Cardiac muscle cell (in vitro differentiated cells and primary cell): ENCODE data around the gene IFNA7. TPM values are rescaled to one million over a fixed set of nuclear protein-coding genes. Genes with fewer than 3 reads are reported as not detected.
"Not testable (repeated sequence)": the region's sequence is repeated elsewhere in the genome, so short reads cannot be mapped to it uniquely, and the experiment has no call there.

Source experiments
- DNase-seq, 2 donors: peaks; one replicate each; pipeline versions ENCODE4 v3.0.0 to v3.0.0-alpha.2; 2010 to 2017; ENCODE audit warnings: low read depth in 1 of 2, low spot score in 1 of 2
- H3K27ac ChIP-seq: fragments of 200-600 bp; sonication (generic); 2 replicates; pipeline ENCODE4 v1.5.1; 2016
- H3K27me3 ChIP-seq: fragments of 200-600 bp; sonication (generic); 2 replicates; pipeline ENCODE4 v1.6.0; 2016; ENCODE audit warnings: control low read depth
- H3K36me3 ChIP-seq: fragments of 200-600 bp; sonication (generic); 2 replicates; pipeline ENCODE4 v1.5.1; 2016; ENCODE audit warnings: control low read depth
- H3K4me1 ChIP-seq: fragments of 200-600 bp; sonication (generic); 2 replicates; pipeline ENCODE4 v1.8.1; 2017; ENCODE audit warnings: low read depth, mild to moderate bottlenecking, mixed run types
- H3K4me3 ChIP-seq: fragments of 200-600 bp; sonication (generic); 2 replicates; pipeline ENCODE4 v1.5.1; 2016; ENCODE audit warnings: mild to moderate bottlenecking
- H3K9me3 ChIP-seq: fragments of 200-600 bp; sonication (generic); 2 replicates; pipeline ENCODE4 v1.5.1; 2017; ENCODE audit warnings: low read depth, mild to moderate bottlenecking, control low read depth
- polyA plus RNA-seq: library from polyadenylated mRNA; unstranded; fragments of >200 nt; fragmentation: Nextera tagmentation; extraction: Ambion mirVana; gene quantifications from 2 replicates; pipeline ENCODE4 v1.2.1, GENCODE V29; 2016
- total RNA-seq: library from RNA; depleted of rRNA; stranded (reverse); fragments of >200 nt; gene quantifications from 2 replicates; pipeline ENCODE4 v1.2.3, GENCODE V29; 2016
- TF ChIP-seq, protein P1 (sequence below): IDR thresholded peaks from 2 replicates; pipeline ENCODE4 v1.5.1; 2012; ENCODE audit warnings: low read depth, mild to moderate bottlenecking, low read length

IFNA7 gene
- total and polyA plus RNA-seq, 2 experiments from 2014 or later = not detected

GRCh38 chr9:21213411-21214326, 11.7 kb upstream of the IFNA7 start:
- TF ChIP-seq, protein P1, sequence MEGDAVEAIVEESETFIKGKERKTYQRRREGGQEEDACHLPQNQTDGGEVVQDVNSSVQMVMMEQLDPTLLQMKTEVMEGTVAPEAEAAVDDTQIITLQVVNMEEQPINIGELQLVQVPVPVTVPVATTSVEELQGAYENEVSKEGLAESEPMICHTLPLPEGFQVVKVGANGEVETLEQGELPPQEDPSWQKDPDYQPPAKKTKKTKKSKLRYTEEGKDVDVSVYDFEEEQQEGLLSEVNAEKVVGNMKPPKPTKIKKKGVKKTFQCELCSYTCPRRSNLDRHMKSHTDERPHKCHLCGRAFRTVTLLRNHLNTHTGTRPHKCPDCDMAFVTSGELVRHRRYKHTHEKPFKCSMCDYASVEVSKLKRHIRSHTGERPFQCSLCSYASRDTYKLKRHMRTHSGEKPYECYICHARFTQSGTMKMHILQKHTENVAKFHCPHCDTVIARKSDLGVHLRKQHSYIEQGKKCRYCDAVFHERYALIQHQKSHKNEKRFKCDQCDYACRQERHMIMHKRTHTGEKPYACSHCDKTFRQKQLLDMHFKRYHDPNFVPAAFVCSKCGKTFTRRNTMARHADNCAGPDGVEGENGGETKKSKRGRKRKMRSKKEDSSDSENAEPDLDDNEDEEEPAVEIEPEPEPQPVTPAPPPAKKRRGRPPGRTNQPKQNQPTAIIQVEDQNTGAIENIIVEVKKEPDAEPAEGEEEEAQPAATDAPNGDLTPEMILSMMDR = peak; percentile 50
- H3K4me3 ChIP-seq, H3K36me3 ChIP-seq, H3K27me3 ChIP-seq, H3K4me1 ChIP-seq, H3K9me3 ChIP-seq, H3K27ac ChIP-seq: not testable (repeated sequence)
- peak; percentile 6 to 15 for DNase-seq

DNA sequence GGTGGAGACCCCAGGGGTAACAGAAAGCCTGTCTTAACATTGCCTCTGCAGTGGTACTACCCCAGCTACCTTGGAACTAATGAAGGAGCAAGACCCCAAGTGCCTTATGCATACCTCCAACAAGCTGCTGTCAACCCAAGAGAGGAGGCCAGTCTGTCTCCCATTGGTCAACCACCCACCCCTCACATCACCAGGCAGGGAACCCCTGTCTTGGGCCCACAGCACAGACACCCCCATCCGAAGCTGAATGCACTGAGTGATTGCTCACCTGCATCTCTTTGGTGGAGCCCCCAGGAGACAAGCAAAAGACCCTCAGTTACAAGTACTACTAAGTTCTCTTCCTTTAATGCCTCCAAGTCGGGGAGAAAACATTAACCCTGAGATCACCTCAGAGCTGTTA, 10.2 kb upstream of the IFNA7 start:
- not testable (repeated sequence) for H3K4me3 ChIP-seq, H3K27ac ChIP-seq, H3K36me3 ChIP-seq, DNase-seq, H3K9me3 ChIP-seq, H3K4me1 ChIP-seq, H3K27me3 ChIP-seq

DNA sequence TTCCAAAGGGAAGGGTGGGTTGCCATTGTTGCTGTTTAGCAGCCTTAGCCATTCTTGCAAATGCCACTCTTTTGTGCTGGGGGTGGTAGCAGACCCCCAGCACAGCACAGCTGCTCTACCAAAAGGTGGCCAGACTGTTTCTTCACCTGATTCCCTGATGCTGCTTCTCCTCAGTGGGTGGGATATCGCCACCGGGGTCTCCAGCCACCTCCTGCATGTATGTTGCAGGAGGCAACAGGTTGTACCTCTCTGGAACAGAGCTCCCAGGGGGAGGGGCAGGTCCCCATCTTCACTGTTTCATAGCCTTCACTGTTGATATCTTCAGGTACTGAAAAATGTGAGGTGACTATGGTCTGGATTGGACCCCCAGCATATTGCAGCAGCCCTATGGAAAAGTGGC, 8.8 kb upstream of the IFNA7 start:
- H3K36me3 ChIP-seq, DNase-seq, H3K27me3 ChIP-seq, H3K27ac ChIP-seq, H3K4me1 ChIP-seq, H3K9me3 ChIP-seq, H3K4me3 ChIP-seq: not testable (repeated sequence)

DNA sequence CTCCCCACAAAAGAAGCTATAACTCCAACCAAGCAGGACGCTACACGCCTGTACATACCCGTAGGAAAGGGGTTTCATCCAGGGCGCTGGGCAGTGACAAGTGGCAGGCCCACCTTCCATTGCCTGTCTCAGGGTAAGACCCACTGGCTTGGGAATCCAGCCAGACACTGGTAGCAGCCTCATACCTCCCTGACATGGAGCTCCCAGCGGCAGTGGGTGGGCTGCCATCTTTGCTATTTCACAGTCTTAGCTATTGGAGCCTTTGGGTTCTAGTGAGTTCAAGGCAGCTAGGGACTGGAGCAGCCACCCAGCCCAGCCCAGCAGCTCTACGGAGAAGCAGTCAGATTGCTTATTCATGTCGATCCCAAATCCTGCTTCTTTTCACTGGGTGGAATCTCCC, 8.3 kb upstream of the IFNA7 start:
- no peaks in the 10 kb centered on the region for H3K4me1 ChIP-seq
- DNase-seq = no peak

DNA sequence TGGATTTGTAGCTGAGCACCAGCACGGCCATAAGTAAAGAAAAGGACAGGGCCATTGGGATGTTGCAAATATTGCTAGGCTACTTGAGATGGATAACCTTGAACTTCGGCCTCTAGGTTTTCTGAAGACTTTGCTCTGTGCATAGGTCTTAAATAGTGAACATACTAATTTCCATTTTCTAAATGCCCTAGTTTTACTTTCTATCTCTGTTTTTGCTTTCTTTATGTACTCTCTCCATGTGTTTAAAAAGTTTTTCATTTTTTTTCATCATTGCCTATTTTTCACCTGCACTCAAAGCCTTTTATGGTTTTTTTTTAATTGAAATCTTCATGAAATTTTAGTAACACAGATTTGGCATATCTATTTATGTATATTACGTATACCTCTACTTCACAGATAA, 5.0 kb upstream of the IFNA7 start, which contains the start of gene IFNA10:
Gene IFNA10, minus strand, starts transcription at position 101 of the 400 bp plus-strand sequence. Its CDS starts 46 bp downstream, at position 55.
- not testable (repeated sequence) for H3K27me3 ChIP-seq, H3K36me3 ChIP-seq, DNase-seq, H3K4me1 ChIP-seq, H3K27ac ChIP-seq, H3K9me3 ChIP-seq, H3K4me3 ChIP-seq

More for the DNA sequence above, 8.3 kb upstream of the IFNA7 start:
- Histone ChIP-seq H3K9me3 (no peaks in the 10 kb centered on the region), H3K4me3 (no peak overlapping the region), H3K27me3 (no peaks in the 10 kb centered on the region), H3K36me3 (no peaks in the 10 kb centered on the region), H3K27ac (no peak overlapping the region)
- TF ChIP-seq, protein P1 = no peak

DNA sequence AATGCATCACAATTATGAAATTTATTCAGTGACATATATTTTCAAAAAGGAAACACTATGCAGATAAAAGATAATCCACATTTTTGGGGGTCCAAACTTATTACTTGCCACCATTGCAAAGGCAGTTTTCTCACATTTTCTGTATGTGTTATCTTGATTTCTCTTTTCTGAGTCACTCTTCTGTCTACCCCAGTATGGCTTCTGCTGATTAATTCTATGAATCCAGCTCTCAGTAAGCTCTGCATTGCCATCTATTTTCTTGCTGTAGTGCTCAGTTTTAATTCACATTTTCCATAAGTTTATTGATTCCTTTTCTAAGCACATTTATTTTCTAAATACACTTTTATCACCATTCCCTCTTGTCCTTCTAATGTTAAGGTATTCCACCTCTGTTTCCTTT, 3.2 kb upstream of the IFNA7 start:
- TF ChIP-seq, protein P1 = no peak

DNA sequence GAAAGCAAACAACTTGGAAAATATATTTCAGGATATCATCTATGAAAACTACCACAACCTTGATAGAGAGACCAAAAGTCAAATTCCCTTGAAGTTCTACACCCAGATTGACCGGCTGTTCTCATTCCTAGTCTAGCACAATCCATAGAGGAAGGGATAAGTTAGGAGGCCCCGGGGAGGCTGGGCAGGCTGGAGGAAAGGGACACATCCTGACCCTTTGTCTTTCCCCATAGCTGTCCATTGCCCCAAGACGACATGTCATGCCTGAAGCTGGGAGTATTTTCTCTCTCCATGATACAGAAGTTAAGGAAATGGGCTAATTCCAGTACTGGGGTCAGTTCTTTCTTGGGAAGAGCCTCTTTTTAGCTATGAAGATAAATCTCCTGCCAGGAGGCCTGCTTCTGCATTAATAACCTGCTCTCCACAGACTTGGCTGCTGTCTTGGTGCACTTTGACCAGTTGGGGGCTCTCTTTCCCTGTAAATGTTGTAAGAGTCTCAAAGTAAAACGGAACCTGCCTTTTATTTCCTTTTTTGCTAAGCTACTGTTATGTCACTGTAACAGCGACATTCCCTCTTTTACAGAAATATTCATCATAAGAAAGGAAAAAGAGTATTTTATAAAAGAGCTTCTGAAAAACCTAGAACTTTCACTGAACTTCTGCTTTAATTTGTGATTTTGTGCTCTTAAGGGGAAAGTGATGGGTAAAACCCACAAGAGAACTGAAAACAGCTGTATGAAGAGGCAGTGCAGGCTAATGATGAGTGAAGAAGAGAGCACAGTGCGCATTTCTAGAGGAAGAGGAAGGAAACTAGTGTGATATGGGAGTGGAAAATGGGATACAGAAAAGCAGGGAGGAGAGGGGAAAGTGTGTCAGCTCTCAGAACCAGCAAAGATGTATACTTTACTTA, 6.9 kb downstream of the IFNA7 start:
- not testable (repeated sequence) for H3K4me1 ChIP-seq, H3K36me3 ChIP-seq, H3K27ac ChIP-seq, H3K4me3 ChIP-seq, H3K9me3 ChIP-seq, H3K27me3 ChIP-seq
- TF ChIP-seq, protein P1 = peak; percentile 59
- peak; percentile 21 to 25 for DNase-seq

More for the DNA sequence above, 3.2 kb upstream of the IFNA7 start:
- no peaks in the 10 kb centered on the region for H3K9me3 ChIP-seq
- no peak overlapping the region for H3K4me3 ChIP-seq
- H3K27ac ChIP-seq = no peak overlapping the region
- DNase-seq = no peak
- no peaks in the 10 kb centered on the region for H3K27me3 ChIP-seq
- no peaks in the 10 kb centered on the region for H3K4me1 ChIP-seq
- no peaks in the 10 kb centered on the region for H3K36me3 ChIP-seq

GRCh38 chr9:21187487-21187886, 14.5 kb downstream of the IFNA7 start, which contains the start of gene IFNA4:
TSS of gene IFNA4 (minus strand) at chr9:21187587. CDS start at chr9:21187531, 56 bp downstream.
- DNase-seq, H3K27ac ChIP-seq, H3K36me3 ChIP-seq, H3K27me3 ChIP-seq, H3K4me3 ChIP-seq, H3K4me1 ChIP-seq, H3K9me3 ChIP-seq: not testable (repeated sequence)
